A549 treated with dexamethasone at 1 μM for 4 hours (cell line): ENCODE results near the gene ALG8. TPM values are rescaled to one million over a fixed set of nuclear protein-coding genes. Genes with fewer than 3 reads are reported as not detected.

ENCODE experiments used
- total RNA-seq: library from RNA; stranded (reverse); fragments of 200-300 nt; extraction: Qiagen RNA extraction; gene quantifications from 5 replicates; pipeline ENCODE4 v1.2.3, GENCODE V29; 2022

Gene ALG8
- 48.8 to 67.1 TPM (median 61.6 TPM) in 5 replicates for total RNA-seq

DNA sequence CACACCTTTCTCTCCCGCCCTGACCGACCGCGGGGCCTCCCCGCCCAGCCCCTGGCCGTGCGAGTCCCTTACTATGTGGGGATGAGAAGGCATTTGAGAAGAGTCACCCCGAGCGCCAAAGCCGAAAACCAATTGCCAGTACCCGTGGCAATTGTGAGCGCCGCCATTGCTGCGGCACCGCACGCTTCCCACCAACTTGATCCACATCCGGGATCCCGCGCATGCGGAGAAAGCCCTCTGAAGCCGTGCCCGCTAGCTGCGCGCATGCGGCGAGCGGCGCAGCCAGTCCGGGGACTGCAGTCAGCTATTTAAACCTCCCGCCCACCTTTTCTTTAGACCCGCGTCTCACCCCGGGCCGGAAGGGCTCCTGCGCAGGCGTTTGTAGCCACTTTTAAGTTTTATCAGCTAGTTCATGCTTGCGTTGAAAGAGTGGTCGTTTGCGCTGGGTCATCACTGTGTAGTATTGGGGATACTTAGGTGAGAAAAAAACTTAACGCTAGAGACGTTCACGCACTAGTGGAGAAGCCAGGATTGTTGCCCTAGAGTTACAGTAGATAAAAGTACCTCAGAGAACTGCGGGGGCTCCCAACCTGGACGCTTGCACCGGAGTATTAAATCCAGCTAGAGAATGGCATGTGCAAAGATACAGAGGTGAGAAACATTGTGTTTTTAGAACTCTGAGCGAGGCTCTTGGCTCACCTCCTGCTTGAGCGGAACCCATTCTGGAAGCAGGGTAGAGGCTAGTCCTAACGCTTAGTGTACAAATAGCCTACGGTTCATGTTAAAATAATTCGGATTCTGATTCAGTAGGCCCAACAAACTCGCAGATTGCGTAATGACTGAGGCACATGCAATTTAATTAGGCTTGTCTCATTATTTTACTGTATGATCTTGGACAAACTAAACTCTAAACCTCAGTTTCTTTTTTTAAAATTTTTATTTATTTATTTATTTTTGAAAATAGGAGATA is at the start of gene ALG8:
Gene ALG8, minus strand, starts transcription at position 205 of the 970 bp plus-strand sequence. Its CDS starts 38 bp downstream, at position 167.

GRCh38 chr11:78188286-78189173 is 49.1 kb upstream of the ALG8 start, which contains the start of the genes KCTD21 and USP35:
Gene KCTD21, minus strand, starts transcription at chr11:78188626. Its CDS starts 14,072 bp downstream, at chr11:78174554.
Gene USP35, plus strand, starts transcription at chr11:78188919. Its CDS starts 7,327 bp downstream, at chr11:78196246.

GRCh38 chr11:78079232-78080083 is 60.0 kb downstream of the ALG8 start, which contains the start of gene NDUFC2:
Gene NDUFC2, minus strand, starts transcription at chr11:78079862. Its CDS starts 118 bp downstream, at chr11:78079744.

GRCh38 chr11:78063440-78064181 is 75.8 kb downstream of the ALG8 start, which contains the start of gene THRSP:
Gene THRSP, plus strand, starts transcription at chr11:78063861. Its CDS starts 21 bp downstream, at chr11:78063882.

Other genes with a start within 250 kb of the ALG8 start
- gene INTS4, start 145.0 kb downstream of the ALG8 start, total RNA-seq: 16.7 to 21.5 TPM (median 19.1 TPM) in 5 replicates
- gene KCTD14, start 116.3 kb downstream of the ALG8 start, total RNA-seq: 1.6 to 1.9 TPM (median 1.6 TPM) in 5 replicates
- not detected in 5 replicates for gene THRSP, start 75.8 kb downstream of the ALG8 start, total RNA-seq
- gene NDUFC2, start 59.8 kb downstream of the ALG8 start, total RNA-seq: 228 to 300 TPM (median 235 TPM) in 5 replicates
- 7.3 to 8.7 TPM (median 7.7 TPM) in 5 replicates for gene KCTD21, start 49.0 kb upstream of the ALG8 start, total RNA-seq
- gene USP35, start 49.3 kb upstream of the ALG8 start, total RNA-seq: 5.9 to 8.2 TPM (median 7.7 TPM) in 5 replicates